HCT116 (cell line): ENCODE measurements around the gene ACSL4. TPM values are rescaled to one million over a fixed set of nuclear protein-coding genes. Genes with fewer than 3 reads are reported as not detected.
"Not testable (repeated sequence)": the region's sequence is repeated elsewhere in the genome, so short reads cannot be mapped to it uniquely, and the experiment has no call there.

Source experiments
- ATAC-seq: fragments of 200-7000 bp; cut with Tn5 transposase; 2 replicates; pipeline ENCODE4 v1.9.1; 2020; ENCODE audit warnings: mild to moderate bottlenecking, moderate library complexity
- BruUV-seq: library from RNA; stranded (reverse); fragments of 400-500 nt; replicated peaks from 2 replicates; lab custom pipeline; 2021; lab: Mats Ljungman, UMichigan
- CTCF ChIA-PET: fragments of 300-600 bp; sonication (Branson Sonifier 250); formaldehyde crosslinking; loops from one replicate; lab custom pipeline; 2021; ENCODE audit warnings: antibody characterized with exemption; lab: Charles Lee
- POLR2A ChIA-PET: fragments of 300-600, 350-600 bp; sonication (Branson Sonifier 250); formaldehyde crosslinking; loops from one replicate; lab custom pipeline; 2021; ENCODE audit warnings: antibody characterized with exemption; lab: Charles Lee
- RAD21 ChIA-PET, 2 experiments: fragments of 300-600 bp; sonication (Branson Sonifier 250); formaldehyde crosslinking; loops; one replicate each; lab custom pipeline; 2023; ENCODE audit warnings: low total read pairs in 2 of 2; ENCODE audit not compliant: uncharacterized antibody in 2 of 2, unreplicated experiment in 2 of 2, low non-redundant PET in 1 of 2; lab: Charles Lee
- DNase-seq: peaks from one replicate; pipeline ENCODE4 v3.0.0-alpha.2; 2010; ENCODE audit warnings: low read depth, low spot score
- H2AFZ ChIP-seq: fragments of 200-600 bp; shearing (Covaris generic), sonication (generic); 2 replicates; pipeline ENCODE4 v1.6.1; 2017; ENCODE audit warnings: low read depth, mixed run types, mixed read lengths, antibody characterized with exemption, low read length; ENCODE audit not compliant: poor library complexity, severe bottlenecking
- H3K27ac ChIP-seq: 2 replicates; pipeline ENCODE4 v1.5.1; 2012; ENCODE audit warnings: low read depth, low read length
- H3K27me3 ChIP-seq: fragments of 200-600 bp; sonication (generic); 2 replicates; pipeline ENCODE4 v1.6.1; 2016; ENCODE audit warnings: mixed run types, low read length, mixed read lengths; ENCODE audit not compliant: insufficient read depth
- H3K36me3 ChIP-seq, 2 experiments: fragments of 200-500 bp in 1 of 2; fragments of 200-600 bp in 1 of 2; sonication (Bioruptor generic) in 1 of 2; sonication (generic) in 1 of 2; 2 replicates each; pipeline versions ENCODE4 v1.5.1 to v1.6.1; 2014 to 2016; ENCODE audit warnings: low read length in 2 of 2, inconsistent platforms in 1 of 2, mixed read lengths in 1 of 2, mixed run types in 1 of 2; ENCODE audit not compliant: insufficient read depth in 2 of 2, control insufficient read depth in 1 of 2
- H3K4me1 ChIP-seq, 2 experiments: fragments of 200-600 bp in 1 of 2; sonication (generic) in 1 of 2; 2 replicates each; pipeline versions ENCODE4 v1.5.1 to v1.6.1; 2012 to 2017; ENCODE audit warnings: low read length in 2 of 2, inconsistent platforms in 1 of 2, mild to moderate bottlenecking in 1 of 2, mixed read lengths in 1 of 2, mixed run types in 1 of 2, moderate library complexity in 1 of 2; ENCODE audit not compliant: insufficient read depth in 2 of 2, control insufficient read depth in 1 of 2
- H3K4me2 ChIP-seq: fragments of 200-600 bp; sonication (generic); 2 replicates; pipeline ENCODE4 v1.6.1; 2017; ENCODE audit warnings: mixed run types, low read length, mixed read lengths
- H3K4me3 ChIP-seq, 2 experiments: fragments of 200-600 bp in 1 of 2; sonication (generic) in 1 of 2; replicated peaks in 1 of 2; 2 replicates each; pipeline ENCODE4 v1.5.1; 2011 to 2016; ENCODE audit warnings: low read length in 2 of 2, control low read depth in 1 of 2, low read depth in 1 of 2, mild to moderate bottlenecking in 1 of 2, mixed read lengths in 1 of 2, mixed run types in 1 of 2
- H3K79me2 ChIP-seq: fragments of 200-600 bp; sonication (generic); 2 replicates; pipeline ENCODE4 v1.6.1; 2017; ENCODE audit warnings: mild to moderate bottlenecking, mixed run types, low read length, moderate library complexity, mixed read lengths; ENCODE audit not compliant: insufficient read depth
- H3K9ac ChIP-seq: fragments of 200-600 bp; sonication (generic); 2 replicates; pipeline ENCODE4 v1.6.1; 2016; ENCODE audit warnings: low read length, mixed read lengths
- H3K9me2 ChIP-seq: fragments of 200-600 bp; sonication (generic), shearing (Covaris generic); 2 replicates; pipeline ENCODE4 v1.6.1; 2017; ENCODE audit warnings: mixed run types, mild to moderate bottlenecking, moderate library complexity; ENCODE audit not compliant: insufficient read depth
- H3K9me3 ChIP-seq, 2 experiments: fragments of 200-500 bp in 1 of 2; fragments of 200-600 bp in 1 of 2; sonication (Bioruptor generic) in 1 of 2; sonication (generic) in 1 of 2; 2 replicates each; pipeline ENCODE4 v1.6.1; 2014 to 2017; ENCODE audit warnings: low read length in 2 of 2, mixed read lengths in 2 of 2, inconsistent platforms in 1 of 2, low read depth in 1 of 2, mild to moderate bottlenecking in 1 of 2, mixed run types in 1 of 2, moderate library complexity in 1 of 2; ENCODE audit not compliant: control insufficient read depth in 1 of 2, insufficient read depth in 1 of 2
- H4K20me1 ChIP-seq: fragments of 200-600 bp; sonication (generic), shearing (Covaris generic); 2 replicates; pipeline ENCODE4 v1.6.1; 2017; ENCODE audit warnings: mixed run types, mild to moderate bottlenecking, moderate library complexity; ENCODE audit not compliant: insufficient read depth
- CEBPB ChIP-seq: IDR thresholded peaks from 2 replicates; pipeline ENCODE4 v1.6.1; 2012; ENCODE audit warnings: low read depth
- ELF1 ChIP-seq: IDR thresholded peaks from 2 replicates; pipeline ENCODE4 v1.6.1; 2012; ENCODE audit warnings: low read depth, borderline replicate concordance
- POLR2AphosphoS5 ChIP-seq: IDR thresholded peaks from 2 replicates; pipeline ENCODE4 v1.6.1; 2011; ENCODE audit warnings: mild to moderate bottlenecking, low read depth, low read length, moderate library complexity
- RAD21 ChIP-seq: IDR thresholded peaks from 2 replicates; pipeline ENCODE4 v1.6.1; 2012; ENCODE audit warnings: low read depth, mild to moderate bottlenecking
- REST ChIP-seq: IDR thresholded peaks from 2 replicates; pipeline ENCODE4 v1.6.1; 2012; ENCODE audit warnings: low read depth
- SP1 ChIP-seq: IDR thresholded peaks from 2 replicates; pipeline ENCODE4 v1.6.1; 2012; ENCODE audit warnings: low read depth
- YY1 ChIP-seq: IDR thresholded peaks from 2 replicates; pipeline ENCODE4 v1.6.1; 2011; ENCODE audit warnings: low read length, low read depth, moderate library complexity, mild to moderate bottlenecking; ENCODE audit not compliant: insufficient replicate concordance; ENCODE audit errors: extremely low read depth
- intact Hi-C: fragments of 100-400 bp; cut with micrococcal nuclease; formaldehyde crosslinking; loops from 2 replicates; pipeline ENCODE4 v1.10.0; 2022
- total RNA-seq: library from RNA; stranded (reverse); gene quantifications from one replicate; pipeline ENCODE4 v1.2.1, GENCODE V29; 2021; ENCODE audit not compliant: unreplicated experiment
- TF ChIP-seq, protein P1 (sequence below): IDR thresholded peaks from 2 replicates; pipeline ENCODE4 v1.6.1; 2012
- TF ChIP-seq, protein P2 (sequence below), 3 experiments: fragments of 200-600 bp in 1 of 3; sonication (generic) in 1 of 3; IDR thresholded peaks in 2 of 3; conservative IDR thresholded peaks in 1 of 3; 2 replicates each; pipeline ENCODE4 v1.5.1; 2012 to 2017; ENCODE audit warnings: low read depth in 2 of 3, low read length in 2 of 3, antibody characterized with exemption in 1 of 3, borderline replicate concordance in 1 of 3, control low read depth in 1 of 3, mild to moderate bottlenecking in 1 of 3, mixed read lengths in 1 of 3, mixed run types in 1 of 3, moderate library complexity in 1 of 3; ENCODE audit not compliant: insufficient read depth in 1 of 3

ACSL4 gene
- total RNA-seq, 1 experiment from 2014 or later = 50.5 TPM

DNA sequence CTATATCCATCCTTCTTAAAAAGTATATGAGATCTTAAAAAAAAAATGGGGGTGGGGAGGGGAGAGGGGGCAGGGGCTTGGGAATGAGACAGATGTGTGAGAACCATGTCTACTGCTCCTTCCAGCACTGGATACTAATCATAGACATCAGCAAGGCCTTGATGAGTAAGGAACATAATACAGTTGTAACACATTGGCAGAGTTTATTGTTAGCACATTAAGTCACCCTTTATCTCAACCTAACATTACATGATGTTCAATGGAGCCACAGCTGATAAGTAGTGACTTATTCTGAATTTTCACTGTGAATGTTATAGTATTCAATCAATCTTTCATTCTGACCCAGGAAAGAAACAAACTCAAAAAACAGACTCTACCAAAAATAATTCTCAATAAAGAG, 60.8 kb downstream of the ACSL4 start:
- peaks cover 4% of the 10 kb centered on the region in 2 experiments; a peak in 2 of 4 replicates for H3K36me3 ChIP-seq
- H3K4me2 ChIP-seq = no peak overlapping the region
- H3K4me1 ChIP-seq = no peaks in the 10 kb centered on the region
- DNase-seq (no peak), ATAC-seq (no peak)
- ChIA-PET POLR2A (no interaction called here), RAD21 (no interaction called here), CTCF (no interaction called here)
- no peak overlapping the region for H2AFZ ChIP-seq
- no peaks in the 10 kb centered on the region for H3K9me3 ChIP-seq
- H3K9me2 ChIP-seq = no peaks in the 10 kb centered on the region
- no peak overlapping the region for H3K4me3 ChIP-seq
- H3K27me3 ChIP-seq = no peaks in the 10 kb centered on the region
- H3K27ac ChIP-seq = no peak overlapping the region
- no peak overlapping the region for H3K9ac ChIP-seq
- no peaks in the 10 kb centered on the region for H3K79me2 ChIP-seq
- H4K20me1 ChIP-seq = no peaks in the 10 kb centered on the region
- no peak for TF ChIP-seq ELF1
- TF ChIP-seq, protein P1, sequence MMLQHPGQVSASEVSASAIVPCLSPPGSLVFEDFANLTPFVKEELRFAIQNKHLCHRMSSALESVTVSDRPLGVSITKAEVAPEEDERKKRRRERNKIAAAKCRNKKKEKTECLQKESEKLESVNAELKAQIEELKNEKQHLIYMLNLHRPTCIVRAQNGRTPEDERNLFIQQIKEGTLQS = no peak
- TF ChIP-seq SP1 = no peak
- TF ChIP-seq POLR2AphosphoS5 = no peak
- TF ChIP-seq, protein P2, sequence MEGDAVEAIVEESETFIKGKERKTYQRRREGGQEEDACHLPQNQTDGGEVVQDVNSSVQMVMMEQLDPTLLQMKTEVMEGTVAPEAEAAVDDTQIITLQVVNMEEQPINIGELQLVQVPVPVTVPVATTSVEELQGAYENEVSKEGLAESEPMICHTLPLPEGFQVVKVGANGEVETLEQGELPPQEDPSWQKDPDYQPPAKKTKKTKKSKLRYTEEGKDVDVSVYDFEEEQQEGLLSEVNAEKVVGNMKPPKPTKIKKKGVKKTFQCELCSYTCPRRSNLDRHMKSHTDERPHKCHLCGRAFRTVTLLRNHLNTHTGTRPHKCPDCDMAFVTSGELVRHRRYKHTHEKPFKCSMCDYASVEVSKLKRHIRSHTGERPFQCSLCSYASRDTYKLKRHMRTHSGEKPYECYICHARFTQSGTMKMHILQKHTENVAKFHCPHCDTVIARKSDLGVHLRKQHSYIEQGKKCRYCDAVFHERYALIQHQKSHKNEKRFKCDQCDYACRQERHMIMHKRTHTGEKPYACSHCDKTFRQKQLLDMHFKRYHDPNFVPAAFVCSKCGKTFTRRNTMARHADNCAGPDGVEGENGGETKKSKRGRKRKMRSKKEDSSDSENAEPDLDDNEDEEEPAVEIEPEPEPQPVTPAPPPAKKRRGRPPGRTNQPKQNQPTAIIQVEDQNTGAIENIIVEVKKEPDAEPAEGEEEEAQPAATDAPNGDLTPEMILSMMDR (IDR thresholded peaks at IDR 0.05 in 2 of 3, conservative IDR thresholded peaks at IDR 0.05 in 1 of 3; ENCODE audit: borderline replicate concordance in 1 of 3, insufficient read depth in 1 of 3, low read depth in 2 of 3, low read length in 2 of 3) = no peak
- no peak for TF ChIP-seq REST
- no peak for TF ChIP-seq CEBPB
- TF ChIP-seq YY1 = no peak
- no peak for TF ChIP-seq RAD21
- intact Hi-C loops = no loop called here
- no TSS peak for BruUV-seq

- H2AFZ ChIP-seq, RAD21 ChIA-PET, H4K20me1 ChIP-seq, H3K9me2 ChIP-seq, H3K27me3 ChIP-seq, intact Hi-C loops, BruUV-seq, H3K9me3 ChIP-seq, H3K4me2 ChIP-seq, H3K79me2 ChIP-seq, ATAC-seq, H3K4me1 ChIP-seq, DNase-seq, POLR2A ChIA-PET, H3K4me3 ChIP-seq, H3K36me3 ChIP-seq, H3K9ac ChIP-seq, CTCF ChIA-PET, H3K27ac ChIP-seq: not testable (repeated sequence)
These were observed 61.9 kb downstream of the ACSL4 start for GRCh38 chrX:109671170-109671569.
